OCI-LY7 (cell line): ENCODE data around the gene PLCL2.

ENCODE experiments used
- CTCF ChIP-seq: fragments of 200-600 bp; sonication (generic); conservative IDR thresholded peaks from 2 replicates; pipeline ENCODE4 v1.5.1; 2014; ENCODE audit warnings: mild to moderate bottlenecking, antibody characterized with exemption, low read length, moderate library complexity, mixed read lengths
- EZH2phosphoT487 ChIP-seq: fragments of 200-600 bp; sonication (generic); IDR thresholded peaks from 2 replicates; pipeline ENCODE4 v1.6.1; 2018; ENCODE audit warnings: low read depth, borderline replicate concordance, mild to moderate bottlenecking, mixed run types, antibody characterized with exemption, low read length, moderate library complexity, mixed read lengths

DNA sequence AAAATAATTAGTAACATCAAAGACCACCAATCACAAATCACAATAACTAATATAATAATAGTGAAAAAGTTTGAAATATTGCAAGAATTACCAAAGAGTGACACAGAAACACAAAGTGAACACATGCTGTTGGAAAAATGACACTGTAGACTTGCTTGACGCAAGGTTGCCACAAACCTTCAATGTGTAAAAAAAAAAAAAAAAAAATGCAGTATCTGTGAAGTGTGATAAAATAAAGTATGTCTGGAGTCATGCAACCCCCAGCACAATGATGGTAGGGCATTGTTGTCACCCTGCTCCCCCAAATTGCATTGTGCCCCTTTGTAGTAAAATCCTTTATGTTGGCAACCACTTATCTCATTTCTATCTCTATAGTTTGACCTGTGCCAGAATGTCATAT, 190.6 kb downstream of the PLCL2 start:
- TF ChIP-seq CTCF (no peak), EZH2phosphoT487 (no peak)
